ENCODE data around the gene GLUD1. TPM values are rescaled to one million over a fixed set of nuclear protein-coding genes. Genes with fewer than 3 reads are reported as not detected.
A peak's percentile ranks its signal among the peaks of the same experiment; 100 is the strongest.
"Not testable (repeated sequence)": the region's sequence is repeated elsewhere in the genome, so short reads cannot be mapped to it uniquely, and the experiment has no call there.

Gene GLUD1
- total RNA-seq, 1 donor from 2014 or later, result 112 TPM

DNA sequence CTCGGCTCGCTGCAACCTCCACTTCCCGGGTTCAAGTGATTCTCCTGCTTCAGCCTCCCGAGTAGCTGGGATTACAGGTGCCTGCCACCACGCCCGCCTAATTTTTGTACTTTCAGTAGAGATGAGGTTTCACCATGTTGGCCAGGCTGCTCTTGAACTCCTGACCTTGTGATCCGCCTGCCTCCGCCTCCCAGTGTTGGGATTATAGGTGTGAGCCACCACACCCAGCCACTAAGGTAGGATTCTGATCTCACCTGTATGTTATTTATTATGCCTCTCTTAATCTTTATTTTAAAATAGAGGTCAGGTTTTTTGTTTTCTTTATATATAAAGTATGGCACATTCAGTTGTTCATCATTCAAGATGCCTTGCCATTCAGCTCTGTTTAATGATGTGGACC is 10.1 kb upstream of the GLUD1 start:
- H3K9me3 Mint-ChIP-seq; intact Hi-C loops (cut with micrococcal nuclease); H3K27me3 Mint-ChIP-seq; DNase-seq; H3K4me3 Mint-ChIP-seq; H3K27ac Mint-ChIP-seq; H3K4me1 Mint-ChIP-seq: not testable (repeated sequence)
- peaks cover 68% of the 10 kb centered on the region for H3K36me3 Mint-ChIP-seq (ENCODE audit: low read depth)

GRCh38 chr10:87101996-87102395 is 7.4 kb upstream of the GLUD1 start:
- H3K27ac Mint-ChIP-seq, result no peak overlapping the region
- H3K27me3 Mint-ChIP-seq, result no peaks in the 10 kb centered on the region
- peaks cover 4% of the 10 kb centered on the region for H3K4me1 Mint-ChIP-seq
- peaks cover 63% of the 10 kb centered on the region for H3K36me3 Mint-ChIP-seq (ENCODE audit: low read depth)
- no peak overlapping the region for H3K4me3 Mint-ChIP-seq
- DNase-seq, result no peak
- peaks cover 4% of the 10 kb centered on the region for H3K9me3 Mint-ChIP-seq
- intact Hi-C loops (cut with micrococcal nuclease), result no loop called here

- Mint-ChIP-seq H3K4me3 (peak overlapping the region; percentile 90), H3K9me3 (peaks cover 4% of the 10 kb centered on the region), H3K36me3 (ENCODE audit: low read depth) (peaks cover 41% of the 10 kb centered on the region), H3K27ac (peak overlapping the region; percentile 85), H3K27me3 (no peaks in the 10 kb centered on the region), H3K4me1 (peaks cover 35% of the 10 kb centered on the region)
- DNase-seq, result peak; percentile 94
- intact Hi-C loops (cut with micrococcal nuclease), result loop anchor here (2.0 to 10.0 kb wide), 3 partner anchors 125 to 681 kb away; partner anchors contain the start of gene BMPR1A
Measured at GRCh38 chr10:87095236-87095945, 748 bp upstream of the GLUD1 start.

DNA sequence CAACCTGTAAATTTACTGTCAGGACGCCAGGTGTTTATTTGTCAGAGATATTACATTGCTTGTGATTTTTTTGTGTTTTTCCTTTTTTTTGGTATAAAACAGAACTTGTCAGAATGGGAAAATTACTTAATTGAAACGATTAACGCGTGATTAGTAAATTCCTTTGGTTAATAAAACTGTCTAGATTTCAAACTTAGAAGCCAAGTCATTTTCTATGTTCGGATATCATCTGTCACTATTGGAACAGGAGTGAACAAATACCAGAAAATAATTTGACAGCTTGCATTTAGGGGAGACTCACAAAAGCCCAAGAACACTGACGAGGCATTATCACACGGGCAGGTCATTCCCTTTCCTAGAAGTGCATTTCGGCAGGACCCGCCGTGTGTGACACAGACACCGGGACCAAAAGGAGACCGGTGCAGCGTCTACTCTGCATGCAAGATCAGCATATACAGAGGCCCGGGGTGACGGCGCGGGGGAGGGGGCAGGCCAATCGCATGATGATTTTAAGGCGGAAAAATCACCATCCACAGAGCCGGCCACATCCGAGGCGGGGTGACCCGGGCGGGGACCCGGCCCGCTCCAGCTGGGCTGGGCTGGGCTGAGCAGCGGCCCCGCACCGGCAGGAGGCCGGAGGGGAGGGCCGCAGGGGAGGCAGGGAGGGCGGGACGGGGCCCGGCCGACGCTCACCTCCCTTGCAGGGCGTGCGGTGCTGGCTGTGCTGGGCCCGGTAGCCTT is 841 bp downstream of the GLUD1 start:
- DNase-seq, result peak; percentile 92
- H3K4me3 Mint-ChIP-seq, result peak overlapping the region; percentile 96
- peak overlapping the region; percentile 97 for H3K27ac Mint-ChIP-seq
- intact Hi-C loops (cut with micrococcal nuclease), result loop anchor here (1.0 to 10.0 kb wide), 7 partner anchors 10 to 679 kb away; partner anchors contain the start of genes BMPR1A and MINPP1
- H3K9me3 Mint-ChIP-seq, result no peaks in the 10 kb centered on the region
- peaks cover 40% of the 10 kb centered on the region for H3K36me3 Mint-ChIP-seq (ENCODE audit: low read depth)
- no peaks in the 10 kb centered on the region for H3K27me3 Mint-ChIP-seq
- H3K4me1 Mint-ChIP-seq, result peaks cover 44% of the 10 kb centered on the region

DNA sequence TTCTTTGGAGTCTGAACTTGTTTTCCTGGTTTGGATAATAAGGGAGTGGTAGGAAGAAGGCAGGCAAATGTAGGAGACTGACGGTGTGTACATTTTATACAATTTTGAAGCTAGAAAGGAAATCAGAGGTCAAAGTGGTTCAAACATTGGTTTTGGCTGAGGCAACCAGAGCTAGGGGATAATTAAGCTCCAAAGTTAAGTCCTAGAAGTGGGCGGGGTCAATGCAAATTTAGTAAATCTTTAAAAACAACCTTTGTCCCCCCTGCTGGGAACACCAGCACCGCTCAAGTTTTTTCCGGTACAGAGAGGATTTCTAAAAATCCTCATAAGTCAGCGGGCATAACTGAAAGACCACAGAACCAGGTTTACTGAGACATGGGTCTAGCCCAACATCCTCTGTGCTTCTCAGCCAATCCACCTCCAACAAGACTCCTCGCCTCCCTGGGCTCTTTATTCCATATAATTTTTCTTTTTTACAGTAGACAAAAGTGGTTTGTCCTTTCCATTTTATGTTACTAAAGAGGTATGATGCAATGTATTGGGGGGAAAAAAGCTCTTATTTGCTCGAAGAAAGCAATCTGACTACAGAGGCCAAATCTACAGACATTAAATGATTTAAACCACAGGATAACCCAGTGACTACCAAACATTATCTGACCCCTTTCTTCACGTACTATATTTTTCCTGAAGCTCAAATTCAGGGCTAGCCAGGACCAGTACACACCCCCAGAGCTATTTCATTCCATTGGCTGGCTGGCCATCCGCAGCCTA is 1.6 kb downstream of the GLUD1 start:
- H3K27me3 Mint-ChIP-seq, result no peaks in the 10 kb centered on the region
- peaks cover 47% of the 10 kb centered on the region for H3K4me1 Mint-ChIP-seq
- H3K36me3 Mint-ChIP-seq (ENCODE audit: low read depth), result peaks cover 43% of the 10 kb centered on the region
- peak overlapping the region; percentile 95 for H3K27ac Mint-ChIP-seq
- H3K9me3 Mint-ChIP-seq, result no peaks in the 10 kb centered on the region
- DNase-seq, result peak; percentile 77
- intact Hi-C loops (cut with micrococcal nuclease), result loop anchor here (5.0 to 10.0 kb wide), 3 partner anchors 249 to 678 kb away; partner anchors contain the start of gene MINPP1
- peak overlapping the region; percentile 96 for H3K4me3 Mint-ChIP-seq

- Mint-ChIP-seq H3K4me1 (peaks cover 50% of the 10 kb centered on the region), H3K27me3 (no peaks in the 10 kb centered on the region), H3K36me3 (ENCODE audit: low read depth) (peaks cover 44% of the 10 kb centered on the region), H3K27ac (peak overlapping the region; percentile 95), H3K9me3 (no peaks in the 10 kb centered on the region), H3K4me3 (peak overlapping the region; percentile 96)
- intact Hi-C loops (cut with micrococcal nuclease), result loop anchor here (5.0 to 10.0 kb wide), 3 partner anchors 250 to 678 kb away; partner anchors contain the start of gene MINPP1
- no peak for DNase-seq
Measured at GRCh38 chr10:87092376-87092860, 2.2 kb downstream of the GLUD1 start.

DNA sequence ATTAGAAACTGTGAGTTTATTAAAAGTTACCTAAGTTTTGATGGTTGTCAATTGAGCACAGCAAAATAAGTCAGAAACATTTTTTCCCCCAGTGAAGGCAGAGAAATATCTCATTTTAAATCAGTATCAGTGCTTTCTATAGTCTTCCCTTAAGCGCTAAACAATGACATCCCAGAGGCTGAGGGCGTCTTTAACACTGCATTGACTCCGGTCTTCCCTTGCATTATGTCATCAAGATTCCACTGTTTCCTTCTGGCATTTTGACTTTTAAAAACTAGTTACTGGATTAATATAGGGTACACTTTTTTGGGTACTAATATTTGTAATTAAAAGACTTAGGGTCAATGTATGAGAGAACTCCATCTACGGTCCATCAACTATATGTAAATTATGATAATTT is 3.9 kb downstream of the GLUD1 start:
- Mint-ChIP-seq H3K4me3 (no peak overlapping the region), H3K9me3 (no peaks in the 10 kb centered on the region)

DNA sequence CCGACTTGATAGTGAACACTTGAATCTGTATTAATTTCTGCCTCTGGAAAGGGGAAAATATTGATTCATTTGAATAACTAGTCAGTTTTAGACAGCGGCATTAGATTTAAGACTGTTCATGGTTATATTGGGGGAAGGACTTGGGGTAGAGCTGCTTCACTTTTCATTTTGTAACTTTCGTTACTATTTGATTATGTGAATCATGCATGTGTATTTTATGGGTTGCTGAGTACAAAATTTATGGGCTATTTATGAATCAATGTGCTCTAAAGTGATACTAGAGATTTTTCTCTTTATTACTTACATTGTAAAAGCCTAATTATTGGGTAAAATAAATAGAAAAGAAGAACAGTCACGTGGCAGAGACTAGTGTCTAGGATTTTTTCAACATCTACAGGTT is 4.9 kb downstream of the GLUD1 start:
- intact Hi-C loops (cut with micrococcal nuclease), result loop anchor here (5.0 to 10.0 kb wide), 3 partner anchors 253 to 675 kb away; partner anchors contain the start of gene MINPP1
- no peak overlapping the region for H3K27ac Mint-ChIP-seq
- peaks cover 53% of the 10 kb centered on the region for H3K36me3 Mint-ChIP-seq (ENCODE audit: low read depth)
- H3K4me3 Mint-ChIP-seq, result no peak overlapping the region
- DNase-seq, result no peak
- H3K4me1 Mint-ChIP-seq, result peaks cover 60% of the 10 kb centered on the region
- H3K27me3 Mint-ChIP-seq, result no peaks in the 10 kb centered on the region
- no peaks in the 10 kb centered on the region for H3K9me3 Mint-ChIP-seq

More for the DNA sequence above, 3.9 kb downstream of the GLUD1 start:
- no peak for DNase-seq
- H3K27me3 Mint-ChIP-seq, result no peaks in the 10 kb centered on the region
- peaks cover 51% of the 10 kb centered on the region for H3K36me3 Mint-ChIP-seq (ENCODE audit: low read depth)
- H3K27ac Mint-ChIP-seq, result no peak overlapping the region
- intact Hi-C loops (cut with micrococcal nuclease), result loop anchor here (5.0 to 10.0 kb wide), 3 partner anchors 252 to 676 kb away; partner anchors contain the start of gene MINPP1
- H3K4me1 Mint-ChIP-seq, result peaks cover 55% of the 10 kb centered on the region

DNA sequence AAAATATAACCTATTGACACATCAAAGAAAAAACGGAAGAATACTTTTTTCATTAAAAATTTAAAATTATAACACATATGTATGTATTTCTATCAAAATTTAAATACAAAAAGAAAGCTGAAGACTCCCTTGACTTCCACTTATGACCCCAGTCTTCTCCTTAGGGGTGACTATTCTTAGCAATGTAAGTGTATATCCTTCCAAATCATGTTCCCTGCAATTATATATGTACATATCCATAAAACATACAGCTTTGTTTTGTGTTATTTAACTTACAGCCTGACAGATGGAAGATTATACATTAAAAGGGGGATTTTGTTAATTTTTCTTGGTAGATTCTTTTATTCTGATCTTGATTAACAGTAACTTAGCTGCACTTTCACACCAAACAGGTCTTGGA is 9.1 kb downstream of the GLUD1 start:
- H3K27me3 Mint-ChIP-seq, result no peaks in the 10 kb centered on the region
- no peaks in the 10 kb centered on the region for H3K9me3 Mint-ChIP-seq
- no peak overlapping the region for H3K4me3 Mint-ChIP-seq
- DNase-seq, result no peak
- peaks cover 46% of the 10 kb centered on the region for H3K36me3 Mint-ChIP-seq (ENCODE audit: low read depth)
- no peak overlapping the region for H3K27ac Mint-ChIP-seq
- intact Hi-C loops (cut with micrococcal nuclease), result no loop called here
- H3K4me1 Mint-ChIP-seq, result peaks cover 58% of the 10 kb centered on the region

DNA sequence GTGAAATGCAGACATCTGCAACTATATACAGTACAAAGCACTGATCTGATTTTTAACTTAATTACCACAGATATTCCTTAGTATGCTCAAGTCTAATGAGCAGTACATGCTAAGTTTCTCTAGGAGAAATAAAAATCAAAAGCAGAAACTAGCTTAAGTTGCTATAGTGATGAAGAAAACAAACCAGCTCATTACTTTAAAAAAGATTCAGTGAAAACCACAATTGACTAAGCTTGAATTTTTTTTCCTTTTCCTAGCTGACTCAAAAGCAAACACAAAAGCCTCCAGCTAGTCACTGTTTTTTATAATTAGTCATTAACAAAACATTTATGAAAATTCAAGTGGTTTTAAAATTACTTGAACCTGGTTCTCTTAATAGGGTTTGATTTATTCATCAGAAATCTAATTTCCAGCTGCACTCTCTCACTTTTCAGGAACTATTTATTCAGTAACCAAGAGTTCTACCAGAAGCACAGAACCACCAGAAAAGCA is 10.3 kb downstream of the GLUD1 start:
- H3K4me3 Mint-ChIP-seq, result peak overlapping the region; percentile 73
- H3K4me1 Mint-ChIP-seq, result peaks cover 49% of the 10 kb centered on the region
- peaks cover 40% of the 10 kb centered on the region for H3K36me3 Mint-ChIP-seq (ENCODE audit: low read depth)
- H3K27me3 Mint-ChIP-seq, H3K9me3 Mint-ChIP-seq, DNase-seq: not testable (repeated sequence)
- H3K27ac Mint-ChIP-seq, result peak overlapping the region; percentile 94
- intact Hi-C loops (cut with micrococcal nuclease), result loop anchor here (1.0 kb wide), 1 partner anchor 10 kb away; the partner anchor contains the start of gene GLUD1

DNA sequence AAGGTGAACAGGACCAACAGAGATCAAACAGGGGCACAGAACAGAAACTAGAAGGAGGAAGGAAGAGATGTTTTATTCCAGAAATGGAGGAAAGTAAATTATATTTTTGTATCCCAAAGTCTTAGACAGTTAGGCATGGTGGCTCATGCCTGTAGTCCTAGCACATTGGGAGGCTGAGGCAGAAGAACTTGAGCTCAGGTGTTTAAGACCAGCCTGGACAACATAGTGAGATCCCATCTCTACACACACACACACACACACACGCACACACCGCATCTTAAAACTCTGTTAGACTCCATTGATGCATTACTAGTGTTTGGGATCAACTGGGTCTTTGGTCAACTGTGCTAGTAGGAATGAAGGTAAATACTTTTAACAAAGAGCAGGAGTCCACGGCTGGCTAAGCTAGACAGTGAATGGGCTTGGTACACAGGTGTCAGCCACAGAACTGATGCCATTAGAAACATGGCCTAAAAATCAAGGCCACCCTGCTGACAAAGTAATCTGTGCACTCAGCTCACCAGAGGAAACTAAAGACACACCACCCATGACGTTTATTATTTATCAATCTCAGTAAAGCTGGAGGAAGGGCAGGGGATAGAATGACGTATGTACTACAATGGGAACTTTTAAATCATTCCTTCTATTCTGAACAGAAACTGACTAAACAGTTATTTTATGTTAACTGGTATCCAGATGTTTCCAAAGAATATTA is 10.9 kb downstream of the GLUD1 start:
- H3K27me3 Mint-ChIP-seq, H3K9me3 Mint-ChIP-seq: not testable (repeated sequence)
- H3K4me3 Mint-ChIP-seq, result peak overlapping the region; percentile 73
- peak; percentile 66 for DNase-seq
- peaks cover 44% of the 10 kb centered on the region for H3K4me1 Mint-ChIP-seq
- intact Hi-C loops (cut with micrococcal nuclease), result loop anchor here (1.0 kb wide), 1 partner anchor 11 kb away; the partner anchor contains the start of gene GLUD1
- H3K27ac Mint-ChIP-seq, result peak overlapping the region; percentile 94
- peaks cover 38% of the 10 kb centered on the region for H3K36me3 Mint-ChIP-seq (ENCODE audit: low read depth)

- H3K4me3 Mint-ChIP-seq, result peak overlapping the region; percentile 26
Measured at GRCh38 chr10:87082219-87082618, 12.4 kb downstream of the GLUD1 start.

More at GRCh38 chr10:87082219-87082618, 12.4 kb downstream of the GLUD1 start:
- H3K27me3 Mint-ChIP-seq; H3K9me3 Mint-ChIP-seq; DNase-seq; intact Hi-C loops (cut with micrococcal nuclease): not testable (repeated sequence)
- H3K4me1 Mint-ChIP-seq, result peaks cover 40% of the 10 kb centered on the region
- peaks cover 35% of the 10 kb centered on the region for H3K36me3 Mint-ChIP-seq (ENCODE audit: low read depth)
- H3K27ac Mint-ChIP-seq, result peak overlapping the region; percentile 73

Data from activated CD4-positive, alpha-beta T cell treated with anti-CD3 and anti-CD28 coated beads, Interleukin-2, amount 10 ng/mL, durations not matched to agents 24 days and 14 days (primary cell).